Stimulated activated CD4-positive, alpha-beta T cell treated with anti-CD3 and anti-CD28 coated beads, Interleukin-2, amount 100 ng/mL, for 4 hours (primary cell): Measurements from ENCODE around the gene RD3L.
"Not testable (repeated sequence)": the region's sequence is repeated elsewhere in the genome, so short reads cannot be mapped to it uniquely, and the experiment has no call there.

Source experiments
- DNase-seq: peaks from one replicate; pipeline ENCODE4 v3.0.0-alpha.2; 2020; ENCODE audit warnings: low read depth

RD3L gene

GRCh38 chr14:103927566-103927965, 14.8 kb downstream of the RD3L start:
- no peak for DNase-seq

GRCh38 chr14:103925316-103925715, 17.0 kb downstream of the RD3L start:
- DNase-seq: no peak

- DNase-seq: no peak
These were observed 18.5 kb downstream of the RD3L start for GRCh38 chr14:103923863-103924262.

- not testable (repeated sequence) for DNase-seq
These were observed 20.5 kb downstream of the RD3L start for GRCh38 chr14:103921855-103922200.

- peak; percentile 92 for DNase-seq
These were observed 21.1 kb downstream of the RD3L start for GRCh38 chr14:103920981-103921854.

- DNase-seq: no peak
These were observed 25.6 kb downstream of the RD3L start for GRCh38 chr14:103916636-103917262.

GRCh38 chr14:103915616-103916015, 26.7 kb downstream of the RD3L start:
- DNase-seq: no peak

- DNase-seq: no peak
These were observed 31.3 kb downstream of the RD3L start for GRCh38 chr14:103910984-103911383.

GRCh38 chr14:103910262-103910935, 31.9 kb downstream of the RD3L start:
- DNase-seq: peak; percentile 66

- DNase-seq: no peak
These were observed 32.6 kb downstream of the RD3L start for GRCh38 chr14:103909531-103910261.

- no peak for DNase-seq
These were observed 33.7 kb downstream of the RD3L start for GRCh38 chr14:103908580-103908979.

GRCh38 chr14:103905842-103906456, 36.4 kb downstream of the RD3L start:
- DNase-seq: no peak

- no peak for DNase-seq
These were observed 37.7 kb downstream of the RD3L start for GRCh38 chr14:103904493-103905107.

- DNase-seq: no peak
These were observed 42.5 kb downstream of the RD3L start for GRCh38 chr14:103899833-103900232.

GRCh38 chr14:103899316-103899715, 43.0 kb downstream of the RD3L start:
- no peak for DNase-seq

- DNase-seq: no peak
These were observed 43.6 kb downstream of the RD3L start for GRCh38 chr14:103898711-103899110.

GRCh38 chr14:103898204-103898603, 44.1 kb downstream of the RD3L start:
- no peak for DNase-seq

- no peak for DNase-seq
These were observed 45.0 kb downstream of the RD3L start for GRCh38 chr14:103897075-103897947.

GRCh38 chr14:103896578-103896977, 45.8 kb downstream of the RD3L start:
- DNase-seq: no peak

GRCh38 chr14:103894723-103895059, 47.6 kb downstream of the RD3L start:
- no peak for DNase-seq
